ENCODE measurements around the gene SV2B. TPM values are rescaled to one million over a fixed set of nuclear protein-coding genes. Genes with fewer than 3 reads are reported as not detected.

The SV2B gene
- total RNA-seq, 1 experiment from 2014 or later, result not detected

DNA sequence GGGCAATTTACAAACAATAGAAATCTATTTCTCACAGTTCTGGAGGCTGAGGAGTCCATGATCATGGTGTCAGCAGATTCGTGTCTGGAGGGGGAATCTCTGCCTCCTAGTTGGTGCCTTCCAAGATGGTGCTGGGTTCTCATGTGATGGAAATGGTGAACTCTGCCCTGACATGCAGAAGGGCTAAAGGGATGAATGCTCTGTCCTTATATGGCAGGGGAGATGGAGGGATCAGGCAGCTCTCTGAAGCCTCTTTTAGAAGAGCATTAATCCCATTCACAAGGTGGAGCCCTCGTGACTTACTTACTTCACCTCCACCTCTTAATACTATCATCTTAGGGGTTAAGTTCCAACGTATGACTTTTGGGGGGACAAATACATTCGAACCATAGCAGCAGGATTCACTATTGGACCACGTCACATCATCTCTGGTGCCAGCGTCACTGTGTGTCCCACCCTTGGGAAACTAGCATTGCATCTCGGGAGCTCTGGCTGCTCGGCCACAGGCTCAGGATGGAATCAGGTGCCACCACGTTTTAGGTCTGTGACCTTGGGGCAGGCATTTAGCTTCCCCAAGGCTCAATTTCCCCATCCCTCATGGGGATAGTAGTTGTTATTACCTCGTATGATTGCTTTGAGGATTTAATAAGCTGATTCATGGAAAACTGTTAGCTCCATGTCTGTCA, 53.0 kb downstream of the SV2B start:
- Histone ChIP-seq H3K79me2 (ENCODE audit: insufficient read depth, low read length) (no peaks in the 10 kb centered on the region), H4K20me1 (ENCODE audit: insufficient read depth) (no peaks in the 10 kb centered on the region), H3K4me2 (ENCODE audit: low read length) (no peak overlapping the region), H3K27ac (ENCODE audit: low read depth, low read length) (no peak overlapping the region), H3K9ac (ENCODE audit: low read length) (no peak overlapping the region), H3K36me3 (ENCODE audit: control insufficient read depth in 1 of 2, insufficient read depth in 2 of 2, low read length in 2 of 2) (no peaks in the 10 kb centered on the region), H3K4me3 (replicated peaks in 1 of 2; ENCODE audit: low read depth in 1 of 2, low read length in 2 of 2) (no peak overlapping the region), H3K4me1 (ENCODE audit: control insufficient read depth in 1 of 2, insufficient read depth in 2 of 2, low read length in 2 of 2) (no peaks in the 10 kb centered on the region), H3K9me3 (ENCODE audit: control insufficient read depth in 1 of 2, insufficient read depth in 1 of 2, low read depth in 1 of 2, low read length in 2 of 2) (no peaks in the 10 kb centered on the region), H2AFZ (ENCODE audit: low read depth, low read length, poor library complexity, severe bottlenecking) (no peak overlapping the region), H3K9me2 (ENCODE audit: insufficient read depth) (no peaks in the 10 kb centered on the region), H3K27me3 (ENCODE audit: insufficient read depth, low read length) (peaks cover 22% of the 10 kb centered on the region; the same call in 1 of the 2 replicates)
- no peak for ATAC-seq
- POLR2A ChIA-PET, result no interaction called here
- no TSS peak for BruUV-seq (replicated peaks)
- DNase-seq (ENCODE audit: low read depth, low spot score), result no peak
- intact Hi-C loops (cut with micrococcal nuclease), result no loop called here
- TF ChIP-seq EZH2 (IDR thresholded peaks at IDR 0.05) (no peak), FOSL1 (IDR thresholded peaks at IDR 0.05; ENCODE audit: low read depth) (no peak), TCF7L2 (IDR thresholded peaks at IDR 0.05; ENCODE audit: borderline replicate concordance, extremely low read depth, insufficient read depth, insufficient read length) (no peak), YY1 (IDR thresholded peaks at IDR 0.05; ENCODE audit: extremely low read depth, insufficient replicate concordance, low read depth, low read length) (no peak), SRF (IDR thresholded peaks at IDR 0.05; ENCODE audit: low read depth) (no peak), SIN3A (IDR thresholded peaks at IDR 0.05; ENCODE audit: low read depth) (no peak), ZFX (IDR thresholded peaks at IDR 0.05) (no peak), ELF1 (IDR thresholded peaks at IDR 0.05; ENCODE audit: borderline replicate concordance, low read depth) (no peak), EGR1 (IDR thresholded peaks at IDR 0.05; ENCODE audit: low read depth) (no peak), CBX3 (IDR thresholded peaks at IDR 0.05; ENCODE audit: low read depth) (no peak), EZH2phosphoT487 (IDR thresholded peaks at IDR 0.05; ENCODE audit: borderline replicate concordance) (no peak), RAD21 (IDR thresholded peaks at IDR 0.05; ENCODE audit: low read depth) (no peak), CEBPB (IDR thresholded peaks at IDR 0.05; ENCODE audit: low read depth) (no peak), SP1 (IDR thresholded peaks at IDR 0.05; ENCODE audit: low read depth) (no peak), POLR2A (IDR thresholded peaks at IDR 0.05; ENCODE audit: borderline replicate concordance, extremely low read depth, insufficient read depth, insufficient read length) (no peak)
- TF ChIP-seq, protein P1, sequence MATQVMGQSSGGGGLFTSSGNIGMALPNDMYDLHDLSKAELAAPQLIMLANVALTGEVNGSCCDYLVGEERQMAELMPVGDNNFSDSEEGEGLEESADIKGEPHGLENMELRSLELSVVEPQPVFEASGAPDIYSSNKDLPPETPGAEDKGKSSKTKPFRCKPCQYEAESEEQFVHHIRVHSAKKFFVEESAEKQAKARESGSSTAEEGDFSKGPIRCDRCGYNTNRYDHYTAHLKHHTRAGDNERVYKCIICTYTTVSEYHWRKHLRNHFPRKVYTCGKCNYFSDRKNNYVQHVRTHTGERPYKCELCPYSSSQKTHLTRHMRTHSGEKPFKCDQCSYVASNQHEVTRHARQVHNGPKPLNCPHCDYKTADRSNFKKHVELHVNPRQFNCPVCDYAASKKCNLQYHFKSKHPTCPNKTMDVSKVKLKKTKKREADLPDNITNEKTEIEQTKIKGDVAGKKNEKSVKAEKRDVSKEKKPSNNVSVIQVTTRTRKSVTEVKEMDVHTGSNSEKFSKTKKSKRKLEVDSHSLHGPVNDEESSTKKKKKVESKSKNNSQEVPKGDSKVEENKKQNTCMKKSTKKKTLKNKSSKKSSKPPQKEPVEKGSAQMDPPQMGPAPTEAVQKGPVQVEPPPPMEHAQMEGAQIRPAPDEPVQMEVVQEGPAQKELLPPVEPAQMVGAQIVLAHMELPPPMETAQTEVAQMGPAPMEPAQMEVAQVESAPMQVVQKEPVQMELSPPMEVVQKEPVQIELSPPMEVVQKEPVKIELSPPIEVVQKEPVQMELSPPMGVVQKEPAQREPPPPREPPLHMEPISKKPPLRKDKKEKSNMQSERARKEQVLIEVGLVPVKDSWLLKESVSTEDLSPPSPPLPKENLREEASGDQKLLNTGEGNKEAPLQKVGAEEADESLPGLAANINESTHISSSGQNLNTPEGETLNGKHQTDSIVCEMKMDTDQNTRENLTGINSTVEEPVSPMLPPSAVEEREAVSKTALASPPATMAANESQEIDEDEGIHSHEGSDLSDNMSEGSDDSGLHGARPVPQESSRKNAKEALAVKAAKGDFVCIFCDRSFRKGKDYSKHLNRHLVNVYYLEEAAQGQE (IDR thresholded peaks at IDR 0.05; ENCODE audit: low read depth), result no peak
- TF ChIP-seq, protein P2, sequence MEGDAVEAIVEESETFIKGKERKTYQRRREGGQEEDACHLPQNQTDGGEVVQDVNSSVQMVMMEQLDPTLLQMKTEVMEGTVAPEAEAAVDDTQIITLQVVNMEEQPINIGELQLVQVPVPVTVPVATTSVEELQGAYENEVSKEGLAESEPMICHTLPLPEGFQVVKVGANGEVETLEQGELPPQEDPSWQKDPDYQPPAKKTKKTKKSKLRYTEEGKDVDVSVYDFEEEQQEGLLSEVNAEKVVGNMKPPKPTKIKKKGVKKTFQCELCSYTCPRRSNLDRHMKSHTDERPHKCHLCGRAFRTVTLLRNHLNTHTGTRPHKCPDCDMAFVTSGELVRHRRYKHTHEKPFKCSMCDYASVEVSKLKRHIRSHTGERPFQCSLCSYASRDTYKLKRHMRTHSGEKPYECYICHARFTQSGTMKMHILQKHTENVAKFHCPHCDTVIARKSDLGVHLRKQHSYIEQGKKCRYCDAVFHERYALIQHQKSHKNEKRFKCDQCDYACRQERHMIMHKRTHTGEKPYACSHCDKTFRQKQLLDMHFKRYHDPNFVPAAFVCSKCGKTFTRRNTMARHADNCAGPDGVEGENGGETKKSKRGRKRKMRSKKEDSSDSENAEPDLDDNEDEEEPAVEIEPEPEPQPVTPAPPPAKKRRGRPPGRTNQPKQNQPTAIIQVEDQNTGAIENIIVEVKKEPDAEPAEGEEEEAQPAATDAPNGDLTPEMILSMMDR (IDR thresholded peaks at IDR 0.05 in 2 of 3, conservative IDR thresholded peaks at IDR 0.05 in 1 of 3; ENCODE audit: borderline replicate concordance in 1 of 3, insufficient read depth in 1 of 3, low read depth in 2 of 3, low read length in 2 of 3), result no peak
- TF ChIP-seq, protein P3, sequence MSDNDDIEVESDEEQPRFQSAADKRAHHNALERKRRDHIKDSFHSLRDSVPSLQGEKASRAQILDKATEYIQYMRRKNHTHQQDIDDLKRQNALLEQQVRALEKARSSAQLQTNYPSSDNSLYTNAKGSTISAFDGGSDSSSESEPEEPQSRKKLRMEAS (IDR thresholded peaks at IDR 0.05), result no peak
- TF ChIP-seq, protein P4, sequence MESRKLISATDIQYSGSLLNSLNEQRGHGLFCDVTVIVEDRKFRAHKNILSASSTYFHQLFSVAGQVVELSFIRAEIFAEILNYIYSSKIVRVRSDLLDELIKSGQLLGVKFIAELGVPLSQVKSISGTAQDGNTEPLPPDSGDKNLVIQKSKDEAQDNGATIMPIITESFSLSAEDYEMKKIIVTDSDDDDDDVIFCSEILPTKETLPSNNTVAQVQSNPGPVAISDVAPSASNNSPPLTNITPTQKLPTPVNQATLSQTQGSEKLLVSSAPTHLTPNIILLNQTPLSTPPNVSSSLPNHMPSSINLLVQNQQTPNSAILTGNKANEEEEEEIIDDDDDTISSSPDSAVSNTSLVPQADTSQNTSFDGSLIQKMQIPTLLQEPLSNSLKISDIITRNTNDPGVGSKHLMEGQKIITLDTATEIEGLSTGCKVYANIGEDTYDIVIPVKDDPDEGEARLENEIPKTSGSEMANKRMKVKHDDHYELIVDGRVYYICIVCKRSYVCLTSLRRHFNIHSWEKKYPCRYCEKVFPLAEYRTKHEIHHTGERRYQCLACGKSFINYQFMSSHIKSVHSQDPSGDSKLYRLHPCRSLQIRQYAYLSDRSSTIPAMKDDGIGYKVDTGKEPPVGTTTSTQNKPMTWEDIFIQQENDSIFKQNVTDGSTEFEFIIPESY (IDR thresholded peaks at IDR 0.05; ENCODE audit: extremely low read depth, insufficient replicate concordance, low read length), result no peak
- RAD21 ChIA-PET (ENCODE audit: low non-redundant PET in 1 of 2, low total read pairs in 2 of 2, uncharacterized antibody in 2 of 2, unreplicated experiment in 2 of 2), result no interaction called here
- CTCF ChIA-PET, result no interaction called here
